ENCODE data around the gene ZNF576.
A peak's percentile ranks its signal among the peaks of the same experiment; 100 is the strongest.

Gene ZNF576

DNA sequence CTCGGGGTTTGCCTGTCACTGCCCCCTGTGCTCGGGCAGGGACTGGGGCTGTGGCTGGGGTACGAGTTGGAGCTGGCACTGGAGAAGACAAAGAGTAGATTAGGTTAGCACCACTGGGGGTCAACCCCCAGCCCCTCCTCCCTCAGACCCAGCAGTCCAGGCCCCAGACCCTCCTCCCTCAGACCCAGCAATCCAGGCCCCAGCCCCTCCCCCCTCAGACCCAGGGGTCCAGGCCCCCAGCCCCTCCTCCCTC, 44.3 kb upstream of the ZNF576 start:
- no peak overlapping the region for H3K18ac ChIP-seq (ENCODE audit: low read length)
- H2BK120ac ChIP-seq (ENCODE audit: low read depth, low read length): no peak overlapping the region
- WGBS, 2 donors (ENCODE audit: extremely low coverage in 2 of 2, insufficient read length in 2 of 2, insufficient replicate concordance in 1 of 2): no CpG with 5 or more reads among the region's 3 CpGs
- H3K27me3 ChIP-seq (ENCODE audit: control insufficient read depth in 3 of 3, insufficient read depth in 3 of 3, low read depth in 1 of 3, low read length in 3 of 3): no peaks in the 10 kb centered on the region
- H3K14ac ChIP-seq (ENCODE audit: low read length): no peak overlapping the region
- H4K91ac ChIP-seq (ENCODE audit: low read depth, low read length, poor library complexity): no peak overlapping the region
- H3K79me1 ChIP-seq (ENCODE audit: low read depth, low read length): no peaks in the 10 kb centered on the region
- H3K4me1 ChIP-seq (ENCODE audit: control insufficient read depth in 2 of 2, insufficient read depth in 1 of 2, low read depth in 1 of 2, low read length in 2 of 2): no peaks in the 10 kb centered on the region
- no peak overlapping the region for H2BK12ac ChIP-seq (ENCODE audit: low read length)
- H2BK5ac ChIP-seq (ENCODE audit: low read length): no peak overlapping the region
- no peak overlapping the region for H2AK5ac ChIP-seq (ENCODE audit: low read depth, low read length)
- H3K36me3 ChIP-seq (replicated peaks in 1 of 2; ENCODE audit: control insufficient read depth in 2 of 2, insufficient read depth in 2 of 2, low read length in 2 of 2): peaks cover 39 to 82% of the 10 kb centered on the region in 2 donors
- H3K4me2 ChIP-seq (ENCODE audit: insufficient read depth, low read length, poor library complexity, severe bottlenecking): no peak overlapping the region
- H3K23ac ChIP-seq (ENCODE audit: low read depth, low read length, poor library complexity): no peak overlapping the region
- H2BK15ac ChIP-seq (ENCODE audit: low read length): no peak overlapping the region
- H3K9me3 ChIP-seq (replicated peaks in 1 of 2; ENCODE audit: control insufficient read depth in 2 of 2, insufficient read depth in 1 of 2, low read depth in 1 of 2, low read length in 2 of 2): no peaks in the 10 kb centered on the region
- no peak overlapping the region for H4K8ac ChIP-seq (ENCODE audit: low read depth, low read length)
- H3K27ac ChIP-seq (replicated peaks; ENCODE audit: low read length): no peak overlapping the region
- no peak overlapping the region for H2AFZ ChIP-seq (ENCODE audit: low read length)
- H3K9ac ChIP-seq (ENCODE audit: low read depth, low read length, poor library complexity): no peak overlapping the region
- H3K4me3 ChIP-seq (ENCODE audit: low read length in 2 of 2): no peak overlapping the region
- no peak overlapping the region for H3K4ac ChIP-seq (ENCODE audit: low read length)
- DNase-seq (ENCODE audit: low spot score): no peak

DNA sequence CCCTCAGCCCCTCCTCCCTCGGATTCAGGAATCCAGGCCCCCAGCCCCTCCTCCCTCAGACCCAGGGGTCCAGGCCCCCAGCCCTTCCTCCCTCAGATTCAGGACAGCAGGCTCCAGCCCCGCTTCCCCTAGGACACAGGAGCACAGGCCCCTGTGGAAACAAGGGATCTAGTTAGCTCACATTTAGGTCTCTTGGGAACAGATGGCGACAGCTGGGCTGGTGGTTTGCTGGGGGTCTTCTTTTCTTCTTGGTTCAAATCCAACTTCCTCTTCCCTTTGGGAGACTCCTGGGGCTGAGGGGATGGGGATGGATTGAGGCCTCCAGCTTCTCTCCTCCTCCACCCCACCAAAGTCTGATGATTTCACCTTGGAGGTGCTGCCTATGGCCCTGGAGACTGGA, 43.8 kb upstream of the ZNF576 start:
- Histone ChIP-seq H2BK15ac (ENCODE audit: low read length) (no peak overlapping the region), H3K9me3 (replicated peaks in 1 of 2; ENCODE audit: control insufficient read depth in 2 of 2, insufficient read depth in 1 of 2, low read depth in 1 of 2, low read length in 2 of 2) (no peaks in the 10 kb centered on the region), H3K4me2 (ENCODE audit: insufficient read depth, low read length, poor library complexity, severe bottlenecking) (no peak overlapping the region), H3K4me3 (ENCODE audit: low read length in 2 of 2) (no peak overlapping the region), H2BK5ac (ENCODE audit: low read length) (no peak overlapping the region), H2AFZ (ENCODE audit: low read length) (no peak overlapping the region), H3K27ac (replicated peaks; ENCODE audit: low read length) (no peak overlapping the region), H4K91ac (ENCODE audit: low read depth, low read length, poor library complexity) (no peak overlapping the region), H3K4me1 (ENCODE audit: control insufficient read depth in 2 of 2, insufficient read depth in 1 of 2, low read depth in 1 of 2, low read length in 2 of 2) (no peaks in the 10 kb centered on the region), H3K4ac (ENCODE audit: low read length) (no peak overlapping the region), H3K23ac (ENCODE audit: low read depth, low read length, poor library complexity) (no peak overlapping the region), H2AK5ac (ENCODE audit: low read depth, low read length) (no peak overlapping the region), H3K14ac (ENCODE audit: low read length) (no peak overlapping the region), H3K9ac (ENCODE audit: low read depth, low read length, poor library complexity) (no peak overlapping the region), H3K36me3 (replicated peaks in 1 of 2; ENCODE audit: control insufficient read depth in 2 of 2, insufficient read depth in 2 of 2, low read length in 2 of 2) (peaks cover 39 to 82% of the 10 kb centered on the region in 2 donors), H4K8ac (ENCODE audit: low read depth, low read length) (no peak overlapping the region), H2BK120ac (ENCODE audit: low read depth, low read length) (no peak overlapping the region), H3K18ac (ENCODE audit: low read length) (no peak overlapping the region), H2BK12ac (ENCODE audit: low read length) (no peak overlapping the region), H3K79me1 (ENCODE audit: low read depth, low read length) (no peaks in the 10 kb centered on the region), H3K27me3 (ENCODE audit: control insufficient read depth in 3 of 3, insufficient read depth in 3 of 3, low read depth in 1 of 3, low read length in 3 of 3) (no peaks in the 10 kb centered on the region)
- DNase-seq (ENCODE audit: low spot score): no peak
- no CpG with 5 or more reads among the region's 3 CpGs for WGBS, 2 donors (ENCODE audit: extremely low coverage in 2 of 2, insufficient read length in 2 of 2, insufficient replicate concordance in 1 of 2)

DNA sequence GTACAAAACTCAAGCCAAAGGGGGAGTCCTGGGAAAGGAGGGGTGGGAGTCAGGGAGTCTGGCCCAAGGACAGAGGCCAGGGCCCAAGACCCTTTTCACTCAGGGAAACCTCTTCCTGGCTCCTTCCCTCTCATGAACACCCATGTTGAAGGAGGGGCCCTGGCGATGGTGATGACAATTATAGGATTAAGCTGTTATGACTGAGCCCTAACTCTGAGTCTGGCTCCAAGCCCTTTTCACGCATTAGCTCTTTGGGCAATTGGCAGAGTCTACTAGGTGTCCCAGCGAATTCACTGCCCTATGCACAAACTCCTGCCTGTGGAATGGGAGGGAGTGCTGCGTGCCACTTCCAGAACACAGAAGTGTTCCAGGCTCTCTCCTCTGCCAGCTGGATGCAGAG, 42.7 kb upstream of the ZNF576 start:
- H3K9me3 ChIP-seq (replicated peaks in 1 of 2; ENCODE audit: control insufficient read depth in 2 of 2, insufficient read depth in 1 of 2, low read depth in 1 of 2, low read length in 2 of 2): no peaks in the 10 kb centered on the region

DNA sequence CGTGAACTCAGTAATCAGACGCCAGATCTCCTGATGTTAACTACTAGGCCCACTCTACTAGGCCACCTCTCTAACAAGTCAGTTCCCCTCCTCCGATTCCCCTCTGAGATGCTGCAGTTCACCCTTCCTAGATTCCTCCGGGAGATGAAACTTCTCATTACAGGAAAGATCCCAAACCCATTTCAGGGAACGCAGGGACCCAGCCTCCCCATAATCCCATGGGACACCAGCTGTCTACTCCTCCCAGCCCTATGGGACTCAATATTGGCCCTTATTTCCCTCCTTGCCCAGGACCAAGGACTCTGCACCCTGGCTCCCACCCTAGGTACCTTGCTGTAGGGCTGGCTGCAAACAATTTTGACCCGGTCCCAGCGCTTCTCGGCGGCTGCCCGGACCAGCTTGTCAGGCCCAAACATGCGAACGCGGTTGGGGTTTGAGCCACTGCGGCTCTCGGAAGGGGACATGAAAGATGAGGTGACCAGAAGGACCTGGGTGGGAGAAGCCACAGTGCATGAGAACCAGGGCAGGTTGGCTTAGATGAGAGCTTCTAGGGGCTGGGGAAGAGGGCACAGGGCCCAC, 42.0 kb upstream of the ZNF576 start:
- no peak overlapping the region for H2AFZ ChIP-seq (ENCODE audit: low read length)
- DNase-seq (ENCODE audit: low spot score): no peak
- H2AK5ac ChIP-seq (ENCODE audit: low read depth, low read length): no peak overlapping the region
- no peaks in the 10 kb centered on the region for H3K27me3 ChIP-seq (ENCODE audit: control insufficient read depth in 3 of 3, insufficient read depth in 3 of 3, low read depth in 1 of 3, low read length in 3 of 3)
- H3K9ac ChIP-seq (ENCODE audit: low read depth, low read length, poor library complexity): no peak overlapping the region
- H3K4me2 ChIP-seq (ENCODE audit: insufficient read depth, low read length, poor library complexity, severe bottlenecking): no peak overlapping the region
- no peak overlapping the region for H3K27ac ChIP-seq (replicated peaks; ENCODE audit: low read length)
- H3K23ac ChIP-seq (ENCODE audit: low read depth, low read length, poor library complexity): no peak overlapping the region
- no peak overlapping the region for H2BK12ac ChIP-seq (ENCODE audit: low read length)
- H3K4me3 ChIP-seq (ENCODE audit: low read length in 2 of 2): no peak overlapping the region
- H3K4ac ChIP-seq (ENCODE audit: low read length): no peak overlapping the region
- H3K79me1 ChIP-seq (ENCODE audit: low read depth, low read length): no peaks in the 10 kb centered on the region
- H3K14ac ChIP-seq (ENCODE audit: low read length): no peak overlapping the region
- no peak overlapping the region for H3K18ac ChIP-seq (ENCODE audit: low read length)
- WGBS, 2 donors (ENCODE audit: extremely low coverage in 2 of 2, insufficient read length in 2 of 2, insufficient replicate concordance in 1 of 2): no CpG with 5 or more reads among the region's 15 CpGs
- no peak overlapping the region for H2BK120ac ChIP-seq (ENCODE audit: low read depth, low read length)
- no peak overlapping the region for H2BK15ac ChIP-seq (ENCODE audit: low read length)
- H4K8ac ChIP-seq (ENCODE audit: low read depth, low read length): no peak overlapping the region
- no peak overlapping the region for H4K91ac ChIP-seq (ENCODE audit: low read depth, low read length, poor library complexity)
- H3K4me1 ChIP-seq (ENCODE audit: control insufficient read depth in 2 of 2, insufficient read depth in 1 of 2, low read depth in 1 of 2, low read length in 2 of 2): no peaks in the 10 kb centered on the region
- H3K9me3 ChIP-seq (replicated peaks in 1 of 2; ENCODE audit: control insufficient read depth in 2 of 2, insufficient read depth in 1 of 2, low read depth in 1 of 2, low read length in 2 of 2): no peaks in the 10 kb centered on the region
- peaks cover 39 to 79% of the 10 kb centered on the region in 2 donors for H3K36me3 ChIP-seq (replicated peaks in 1 of 2; ENCODE audit: control insufficient read depth in 2 of 2, insufficient read depth in 2 of 2, low read length in 2 of 2)
- H2BK5ac ChIP-seq (ENCODE audit: low read length): no peak overlapping the region

More for the DNA sequence above, 42.7 kb upstream of the ZNF576 start:
- peaks cover 41 to 85% of the 10 kb centered on the region in 2 donors for H3K36me3 ChIP-seq (replicated peaks in 1 of 2; ENCODE audit: control insufficient read depth in 2 of 2, insufficient read depth in 2 of 2, low read length in 2 of 2)
- H2AK5ac ChIP-seq (ENCODE audit: low read depth, low read length): no peak overlapping the region
- no peak overlapping the region for H2BK15ac ChIP-seq (ENCODE audit: low read length)
- H2BK5ac ChIP-seq (ENCODE audit: low read length): no peak overlapping the region
- no peak overlapping the region for H3K4ac ChIP-seq (ENCODE audit: low read length)
- H2AFZ ChIP-seq (ENCODE audit: low read length): no peak overlapping the region
- no peak overlapping the region for H2BK12ac ChIP-seq (ENCODE audit: low read length)
- peak overlapping the region; percentile 22 for H3K9ac ChIP-seq (ENCODE audit: low read depth, low read length, poor library complexity)
- H2BK120ac ChIP-seq (ENCODE audit: low read depth, low read length): no peak overlapping the region
- H3K4me1 ChIP-seq (ENCODE audit: control insufficient read depth in 2 of 2, insufficient read depth in 1 of 2, low read depth in 1 of 2, low read length in 2 of 2): no peaks in the 10 kb centered on the region
- H3K4me2 ChIP-seq (ENCODE audit: insufficient read depth, low read length, poor library complexity, severe bottlenecking): no peak overlapping the region
- H3K4me3 ChIP-seq (ENCODE audit: low read length in 2 of 2): no peak overlapping the region
- H3K23ac ChIP-seq (ENCODE audit: low read depth, low read length, poor library complexity): no peak overlapping the region
- H4K8ac ChIP-seq (ENCODE audit: low read depth, low read length): no peak overlapping the region
- no peak overlapping the region for H4K91ac ChIP-seq (ENCODE audit: low read depth, low read length, poor library complexity)
- no peak for DNase-seq (ENCODE audit: low spot score)
- no peaks in the 10 kb centered on the region for H3K27me3 ChIP-seq (ENCODE audit: control insufficient read depth in 3 of 3, insufficient read depth in 3 of 3, low read depth in 1 of 3, low read length in 3 of 3)
- WGBS, 2 donors (ENCODE audit: extremely low coverage in 2 of 2, insufficient read length in 2 of 2, insufficient replicate concordance in 1 of 2): no CpG with 5 or more reads among the region's 4 CpGs
- H3K27ac ChIP-seq (replicated peaks; ENCODE audit: low read length): no peak overlapping the region
- H3K18ac ChIP-seq (ENCODE audit: low read length): no peak overlapping the region
- no peaks in the 10 kb centered on the region for H3K79me1 ChIP-seq (ENCODE audit: low read depth, low read length)
- H3K14ac ChIP-seq (ENCODE audit: low read length): no peak overlapping the region
